Measurements from ENCODE around the gene MS4A13.

GRCh38 chr11:60515144-60515855, at the start of gene MS4A13:
- TF ChIP-seq CTCF (IDR thresholded peaks at IDR 0.05; ENCODE audit: low read depth, low read length, missing input control) = no peak
- TF ChIP-seq RAD21 (IDR thresholded peaks at IDR 0.05) = no peak
- TF ChIP-seq ZBTB33 (IDR thresholded peaks at IDR 0.05) = no peak
- no peak for TF ChIP-seq HNF4A (conservative IDR thresholded peaks at IDR 0.05)
- TF ChIP-seq REST (IDR thresholded peaks at IDR 0.05) = no peak
- no peak for TF ChIP-seq GABPA (IDR thresholded peaks at IDR 0.05 in 1 of 2, conservative IDR thresholded peaks at IDR 0.05 in 1 of 2)
- TF ChIP-seq EGR1 (IDR thresholded peaks at IDR 0.05; ENCODE audit: low read depth in 2 of 2) = no peak
- TF ChIP-seq YY1 (IDR thresholded peaks at IDR 0.05) = no peak
- no peak for TF ChIP-seq TAF1 (conservative IDR thresholded peaks at IDR 0.05)
- TF ChIP-seq MAX (IDR thresholded peaks at IDR 0.05) = no peak
- no peak for TF ChIP-seq NR2F2 (IDR thresholded peaks at IDR 0.05)
- no peak for TF ChIP-seq SP1 (IDR thresholded peaks at IDR 0.05)
- no peak for TF ChIP-seq FOXA1 (IDR thresholded peaks at IDR 0.05)
